Gastrocnemius medialis (tissue), 4 donors: Measurements from ENCODE around the gene SAP130.

Experiments
- POLR2A ChIP-seq, 2 donors: fragments of 450-650 bp; IDR thresholded peaks; one replicate each; pipeline ENCODE4 v1.6.1; 2017; ENCODE audit warnings: antibody characterized with exemption in 2 of 2, mild to moderate bottlenecking in 2 of 2, moderate library complexity in 2 of 2
- TF ChIP-seq, protein P1 (sequence below), 5 experiments: fragments of 450-650 bp in 3 of 5; fragments of 200-600 bp in 2 of 5; sonication (generic) in 2 of 5; IDR thresholded peaks in 4 of 5; conservative IDR thresholded peaks in 1 of 5; 1 replicate in 4 of 5; 2 replicates in 1 of 5; pipeline ENCODE4 v1.5.1; 2016 to 2019; ENCODE audit warnings: antibody characterized with exemption in 5 of 5, mild to moderate bottlenecking in 3 of 5, moderate library complexity in 3 of 5

DNA sequence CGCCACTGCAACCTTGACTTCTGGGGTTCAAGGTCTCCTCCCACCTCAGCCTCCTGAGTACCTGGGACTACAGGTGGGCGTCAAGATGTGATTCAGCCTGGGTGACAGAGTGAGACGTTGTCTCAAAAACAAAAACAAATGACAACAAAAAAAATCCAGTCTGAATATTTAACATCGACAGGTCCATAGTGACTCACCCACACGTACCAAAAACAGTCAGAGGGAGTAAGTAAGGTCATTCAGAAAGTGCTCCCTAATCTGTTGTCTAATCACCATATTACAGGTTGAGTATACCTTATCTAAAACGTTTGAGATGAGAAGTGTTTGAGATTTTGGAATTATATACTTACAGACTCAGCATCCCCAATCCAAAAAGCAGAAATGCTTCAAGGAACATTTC, 24.4 kb downstream of the SAP130 start:
- TF ChIP-seq, protein P1, sequence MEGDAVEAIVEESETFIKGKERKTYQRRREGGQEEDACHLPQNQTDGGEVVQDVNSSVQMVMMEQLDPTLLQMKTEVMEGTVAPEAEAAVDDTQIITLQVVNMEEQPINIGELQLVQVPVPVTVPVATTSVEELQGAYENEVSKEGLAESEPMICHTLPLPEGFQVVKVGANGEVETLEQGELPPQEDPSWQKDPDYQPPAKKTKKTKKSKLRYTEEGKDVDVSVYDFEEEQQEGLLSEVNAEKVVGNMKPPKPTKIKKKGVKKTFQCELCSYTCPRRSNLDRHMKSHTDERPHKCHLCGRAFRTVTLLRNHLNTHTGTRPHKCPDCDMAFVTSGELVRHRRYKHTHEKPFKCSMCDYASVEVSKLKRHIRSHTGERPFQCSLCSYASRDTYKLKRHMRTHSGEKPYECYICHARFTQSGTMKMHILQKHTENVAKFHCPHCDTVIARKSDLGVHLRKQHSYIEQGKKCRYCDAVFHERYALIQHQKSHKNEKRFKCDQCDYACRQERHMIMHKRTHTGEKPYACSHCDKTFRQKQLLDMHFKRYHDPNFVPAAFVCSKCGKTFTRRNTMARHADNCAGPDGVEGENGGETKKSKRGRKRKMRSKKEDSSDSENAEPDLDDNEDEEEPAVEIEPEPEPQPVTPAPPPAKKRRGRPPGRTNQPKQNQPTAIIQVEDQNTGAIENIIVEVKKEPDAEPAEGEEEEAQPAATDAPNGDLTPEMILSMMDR (IDR thresholded peaks at IDR 0.05 in 4 of 5, conservative IDR thresholded peaks at IDR 0.05 in 1 of 5): no peak
- TF ChIP-seq POLR2A (IDR thresholded peaks at IDR 0.05): no peak
